ENCODE data around the gene PDLIM5. TPM values are rescaled to one million over a fixed set of nuclear protein-coding genes. Genes with fewer than 3 reads are reported as not detected.

Gene PDLIM5
- total RNA-seq, 1 donor from 2014 or later, result 60.7 TPM

GRCh38 chr4:94486372-94486801 is 34.6 kb downstream of the PDLIM5 start:
- H3K9me3 Mint-ChIP-seq, result no peaks in the 10 kb centered on the region
- DNase-seq (ENCODE audit: low spot score in 2 of 2, unreplicated experiment in 2 of 2), result no peak
- TF ChIP-seq CTCF (IDR thresholded peaks at IDR 0.05; ENCODE audit: unreplicated experiment), result no peak
- no peak overlapping the region for H3K4me3 Mint-ChIP-seq
- H3K36me3 Mint-ChIP-seq, result no peaks in the 10 kb centered on the region
- no peak overlapping the region for H3K27ac Mint-ChIP-seq
- H3K4me1 Mint-ChIP-seq, result peaks cover 1% of the 10 kb centered on the region
- no peaks in the 10 kb centered on the region for H3K27me3 Mint-ChIP-seq (ENCODE audit: low read depth)

DNA sequence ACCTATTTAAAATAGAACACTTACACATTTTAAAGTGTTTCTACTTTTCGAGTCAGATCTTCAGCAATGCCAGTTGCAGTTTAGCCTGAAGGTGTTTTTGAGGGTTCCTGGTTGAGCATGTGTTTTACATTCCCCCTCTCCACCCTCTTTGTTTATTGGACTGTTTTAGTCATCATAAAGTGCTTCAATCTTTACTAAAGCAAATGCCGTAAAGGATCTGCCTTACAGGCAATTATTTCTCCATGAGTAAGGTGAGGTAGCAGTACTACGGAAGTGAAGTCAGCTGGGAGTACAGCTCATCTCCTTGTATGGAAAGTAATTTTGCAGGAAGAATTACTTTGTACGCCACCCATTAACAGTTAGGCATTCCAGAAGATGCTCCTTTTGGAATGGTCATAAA is 36.9 kb downstream of the PDLIM5 start:
- Mint-ChIP-seq H3K9me3 (no peaks in the 10 kb centered on the region), H3K4me3 (no peak overlapping the region), H3K27ac (no peak overlapping the region), H3K36me3 (no peaks in the 10 kb centered on the region), H3K4me1 (peaks cover 2% of the 10 kb centered on the region), H3K27me3 (ENCODE audit: low read depth) (no peaks in the 10 kb centered on the region)
- DNase-seq (ENCODE audit: low spot score in 2 of 2, unreplicated experiment in 2 of 2), result no peak
- no peak for TF ChIP-seq CTCF (IDR thresholded peaks at IDR 0.05; ENCODE audit: unreplicated experiment)

DNA sequence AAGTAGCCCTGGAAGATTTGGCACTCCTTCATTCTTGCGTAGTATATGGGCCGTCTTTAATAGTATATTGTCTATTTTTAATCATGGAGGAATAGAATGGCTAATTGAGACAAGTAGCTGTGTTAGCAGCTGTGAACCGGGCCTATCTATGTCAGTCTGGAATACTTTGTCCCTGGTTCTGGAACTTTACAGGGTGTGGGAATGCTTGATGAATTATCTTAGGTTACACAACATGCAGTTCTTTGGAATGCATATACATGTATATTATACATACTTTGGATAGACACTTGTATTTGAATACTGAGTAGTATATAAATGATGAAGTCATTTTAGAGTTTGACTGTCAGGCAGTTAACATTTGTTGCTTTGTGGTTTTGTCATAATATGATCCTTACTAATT is 37.4 kb downstream of the PDLIM5 start:
- no peak for TF ChIP-seq CTCF (IDR thresholded peaks at IDR 0.05; ENCODE audit: unreplicated experiment)
- Mint-ChIP-seq H3K4me3 (no peak overlapping the region), H3K27ac (no peak overlapping the region)

DNA sequence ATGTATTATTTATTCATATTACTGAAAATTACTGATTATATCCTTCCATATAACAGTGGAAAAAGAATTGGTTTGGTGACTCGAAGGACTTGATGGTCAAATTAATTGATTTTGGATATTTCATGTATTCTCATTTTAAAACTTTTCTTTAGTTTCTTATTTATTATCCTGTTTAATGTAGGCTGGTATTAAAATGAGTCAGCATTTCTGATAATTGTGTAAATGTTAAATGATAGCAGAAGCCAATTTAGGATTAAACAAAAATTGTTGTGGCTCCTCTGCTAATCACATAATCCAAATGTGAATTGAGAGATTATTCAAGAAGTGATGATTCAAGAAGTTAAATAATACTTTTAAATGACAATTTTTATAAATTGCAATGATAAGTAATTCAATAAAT is 38.7 kb downstream of the PDLIM5 start:
- H3K4me1 Mint-ChIP-seq, result peaks cover 3% of the 10 kb centered on the region
- no peaks in the 10 kb centered on the region for H3K27me3 Mint-ChIP-seq (ENCODE audit: low read depth)
- no peak for TF ChIP-seq CTCF (IDR thresholded peaks at IDR 0.05; ENCODE audit: unreplicated experiment)
- DNase-seq (ENCODE audit: low spot score in 2 of 2, unreplicated experiment in 2 of 2), result no peak
- H3K9me3 Mint-ChIP-seq, result no peaks in the 10 kb centered on the region
- no peaks in the 10 kb centered on the region for H3K36me3 Mint-ChIP-seq
- H3K27ac Mint-ChIP-seq, result no peak overlapping the region
- H3K4me3 Mint-ChIP-seq, result no peak overlapping the region

More for the DNA sequence above, 37.4 kb downstream of the PDLIM5 start:
- DNase-seq (ENCODE audit: low spot score in 2 of 2, unreplicated experiment in 2 of 2), result no peak
- H3K27me3 Mint-ChIP-seq (ENCODE audit: low read depth), result no peaks in the 10 kb centered on the region
- no peaks in the 10 kb centered on the region for H3K36me3 Mint-ChIP-seq
- no peaks in the 10 kb centered on the region for H3K9me3 Mint-ChIP-seq
- peaks cover 2% of the 10 kb centered on the region for H3K4me1 Mint-ChIP-seq

DNA sequence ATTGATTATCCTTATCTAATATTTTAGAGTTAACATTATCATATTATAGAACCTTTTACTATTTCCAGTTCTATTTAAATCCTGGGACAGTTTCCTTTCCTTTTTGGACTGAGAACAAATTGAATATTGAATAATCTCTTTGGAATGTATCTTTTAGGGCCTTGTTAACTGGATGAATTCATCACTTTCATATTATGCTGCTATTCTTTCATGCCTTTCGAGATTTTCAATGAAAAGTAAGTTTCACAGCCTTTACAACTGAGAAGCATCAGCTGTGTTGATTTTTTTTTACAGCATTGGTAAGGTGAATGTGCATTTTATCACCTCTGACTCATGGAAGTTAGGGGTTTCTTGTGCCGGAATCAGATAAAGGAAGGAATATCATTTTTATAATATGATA is 39.6 kb downstream of the PDLIM5 start:
- no peak for TF ChIP-seq CTCF (IDR thresholded peaks at IDR 0.05; ENCODE audit: unreplicated experiment)
- Mint-ChIP-seq H3K9me3 (no peaks in the 10 kb centered on the region), H3K4me1 (peaks cover 6% of the 10 kb centered on the region), H3K4me3 (no peak overlapping the region), H3K27ac (no peak overlapping the region), H3K27me3 (ENCODE audit: low read depth) (no peaks in the 10 kb centered on the region), H3K36me3 (no peaks in the 10 kb centered on the region)
- no peak for DNase-seq (ENCODE audit: low spot score in 2 of 2, unreplicated experiment in 2 of 2)

- Mint-ChIP-seq H3K27ac (no peak overlapping the region), H3K27me3 (ENCODE audit: low read depth) (no peaks in the 10 kb centered on the region), H3K9me3 (peaks cover 7% of the 10 kb centered on the region), H3K36me3 (peaks cover 3% of the 10 kb centered on the region), H3K4me1 (peaks cover 6% of the 10 kb centered on the region), H3K4me3 (no peak overlapping the region)
- no peak for DNase-seq (ENCODE audit: low spot score in 2 of 2, unreplicated experiment in 2 of 2)
- no peak for TF ChIP-seq CTCF (IDR thresholded peaks at IDR 0.05; ENCODE audit: unreplicated experiment)
Observed at GRCh38 chr4:94495408-94495807, 43.7 kb downstream of the PDLIM5 start.

All from mesothelial cell of epicardium (in vitro differentiated cells).